Breast epithelium (tissue), 4 donors: ENCODE data around the gene NKX6-2. TPM values are rescaled to one million over a fixed set of nuclear protein-coding genes. Genes with fewer than 3 reads are reported as not detected.

Experiments used
- DNase-seq, 2 donors: peaks; one replicate each; pipeline ENCODE4 v3.0.0-alpha.2; 2019; ENCODE audit warnings: low spot score in 2 of 2
- H3K27ac ChIP-seq, 2 donors: fragments of 200-600 bp; sonication (generic) in 1 of 2; one replicate each; pipeline ENCODE4 v1.5.1; 2016 to 2019; ENCODE audit warnings: mild to moderate bottlenecking in 1 of 2
- H3K27me3 ChIP-seq, 2 donors: fragments of 200-600 bp; sonication (generic) in 1 of 2; one replicate each; pipeline versions ENCODE4 v1.5.1 to v1.6.0; 2017 to 2019; ENCODE audit warnings: control low read depth in 1 of 2, mild to moderate bottlenecking in 1 of 2
- H3K36me3 ChIP-seq: fragments of 200-600 bp; one replicate; pipeline ENCODE4 v1.5.1; 2019
- H3K4me1 ChIP-seq, 2 donors: fragments of 200-600 bp; sonication (generic); one replicate each; pipeline ENCODE4 v1.5.1; 2016 to 2019; ENCODE audit warnings: control low read depth in 1 of 2
- H3K4me3 ChIP-seq, 3 donors: fragments of 200-600 bp; sonication (generic); 1 replicate in 2 of 3; 2 replicates in 1 of 3; pipeline ENCODE4 v1.5.1; 2016 to 2019; ENCODE audit warnings: mild to moderate bottlenecking in 3 of 3, moderate library complexity in 2 of 3
- H3K9me3 ChIP-seq, 2 donors: fragments of 200-600 bp; sonication (generic) in 1 of 2; one replicate each; pipeline ENCODE4 v1.5.1; 2016 to 2019; ENCODE audit warnings: control low read depth in 1 of 2
- POLR2A ChIP-seq: fragments of 450-650 bp; IDR thresholded peaks from one replicate; pipeline ENCODE4 v1.6.1; 2016; ENCODE audit warnings: antibody characterized with exemption, mild to moderate bottlenecking, moderate library complexity
- POLR2AphosphoS5 ChIP-seq, 3 donors: sonication (generic); formaldehyde crosslinking; IDR thresholded peaks; one replicate each; pipeline ENCODE4 v1.6.1; 2017; ENCODE audit warnings: antibody characterized with exemption in 3 of 3
- intact Hi-C: fragments of 100-400 bp; cut with DNase I; formaldehyde crosslinking; loops from one replicate; pipeline ENCODE4 v1.15.1; 2023; ENCODE audit warnings: low total_unique reads
- total RNA-seq, 3 donors: library from RNA; depleted of rRNA; stranded (reverse); fragments of >200 nt; gene quantifications; one replicate each; pipeline ENCODE4 v1.1.0, GENCODE V29; 2016
- TF ChIP-seq, protein P1 (sequence below), 3 donors: fragments of 450-650 bp; IDR thresholded peaks; one replicate each; pipeline ENCODE4 v1.5.1; 2016 to 2017; ENCODE audit warnings: antibody characterized with exemption in 3 of 3, mild to moderate bottlenecking in 3 of 3, moderate library complexity in 3 of 3

The NKX6-2 gene
- total RNA-seq, 3 donors from 2014 or later, result not detected

DNA sequence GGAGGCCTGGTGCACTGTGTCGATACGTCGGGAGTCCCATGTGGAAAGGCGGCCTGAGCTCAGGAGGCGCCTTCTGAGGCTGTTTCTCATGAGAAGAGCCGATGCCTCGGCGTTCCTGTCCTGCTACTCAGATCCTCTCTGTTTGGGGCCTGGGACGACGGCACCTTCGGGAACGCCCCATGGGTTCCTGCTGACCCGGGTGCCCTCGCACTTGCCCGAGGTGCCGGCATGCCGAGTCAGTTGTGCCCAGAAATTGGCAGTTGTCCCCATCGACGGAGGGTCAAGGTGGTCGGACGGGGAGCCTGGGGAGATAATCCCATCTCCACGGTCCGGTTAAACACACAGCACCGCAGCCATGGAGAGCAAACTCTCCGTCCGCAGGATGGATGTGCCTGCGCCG is 33.0 kb downstream of the NKX6-2 start:
- Histone ChIP-seq H3K4me1 (no peaks in the 10 kb centered on the region), H3K9me3 (no peaks in the 10 kb centered on the region), H3K27ac (no peak overlapping the region), H3K4me3 (no peak overlapping the region), H3K27me3 (no peaks in the 10 kb centered on the region), H3K36me3 (no peaks in the 10 kb centered on the region)
- no peak for DNase-seq
- intact Hi-C loops, result no loop called here
- TF ChIP-seq, protein P1, sequence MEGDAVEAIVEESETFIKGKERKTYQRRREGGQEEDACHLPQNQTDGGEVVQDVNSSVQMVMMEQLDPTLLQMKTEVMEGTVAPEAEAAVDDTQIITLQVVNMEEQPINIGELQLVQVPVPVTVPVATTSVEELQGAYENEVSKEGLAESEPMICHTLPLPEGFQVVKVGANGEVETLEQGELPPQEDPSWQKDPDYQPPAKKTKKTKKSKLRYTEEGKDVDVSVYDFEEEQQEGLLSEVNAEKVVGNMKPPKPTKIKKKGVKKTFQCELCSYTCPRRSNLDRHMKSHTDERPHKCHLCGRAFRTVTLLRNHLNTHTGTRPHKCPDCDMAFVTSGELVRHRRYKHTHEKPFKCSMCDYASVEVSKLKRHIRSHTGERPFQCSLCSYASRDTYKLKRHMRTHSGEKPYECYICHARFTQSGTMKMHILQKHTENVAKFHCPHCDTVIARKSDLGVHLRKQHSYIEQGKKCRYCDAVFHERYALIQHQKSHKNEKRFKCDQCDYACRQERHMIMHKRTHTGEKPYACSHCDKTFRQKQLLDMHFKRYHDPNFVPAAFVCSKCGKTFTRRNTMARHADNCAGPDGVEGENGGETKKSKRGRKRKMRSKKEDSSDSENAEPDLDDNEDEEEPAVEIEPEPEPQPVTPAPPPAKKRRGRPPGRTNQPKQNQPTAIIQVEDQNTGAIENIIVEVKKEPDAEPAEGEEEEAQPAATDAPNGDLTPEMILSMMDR (IDR thresholded peaks at IDR 0.05), result no peak
- TF ChIP-seq POLR2AphosphoS5 (IDR thresholded peaks at IDR 0.05) (no peak), POLR2A (no peak)

DNA sequence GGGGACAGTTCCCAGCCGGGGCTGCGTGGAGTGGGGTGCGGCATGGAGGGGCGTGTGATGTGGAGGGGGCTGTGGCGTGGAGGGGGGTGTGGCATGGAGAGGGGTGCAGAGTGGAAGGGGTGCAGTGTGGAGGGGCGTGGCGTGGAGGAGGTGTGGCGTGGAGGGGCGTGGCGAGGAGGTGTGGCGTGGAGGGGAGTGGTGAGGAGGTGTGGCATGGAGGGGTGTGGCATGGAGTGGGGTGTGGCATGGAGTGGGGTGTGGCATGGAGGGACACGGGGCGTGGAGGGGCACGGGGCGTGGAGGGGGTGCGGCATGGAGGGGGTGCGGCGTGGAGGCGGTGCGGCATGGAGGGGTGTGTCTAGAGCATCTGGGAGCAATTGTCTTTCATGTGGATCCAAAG is 33.6 kb downstream of the NKX6-2 start:
- H3K36me3 ChIP-seq, result no peaks in the 10 kb centered on the region
- no peak for DNase-seq
- intact Hi-C loops, result no loop called here
- TF ChIP-seq, protein P1 (IDR thresholded peaks at IDR 0.05), result no peak
- TF ChIP-seq POLR2A (no peak), POLR2AphosphoS5 (IDR thresholded peaks at IDR 0.05) (no peak)
- H3K27me3 ChIP-seq, result no peaks in the 10 kb centered on the region
- H3K4me1 ChIP-seq, result no peaks in the 10 kb centered on the region
- no peak overlapping the region for H3K27ac ChIP-seq
- H3K9me3 ChIP-seq, result no peaks in the 10 kb centered on the region
- H3K4me3 ChIP-seq, result no peak overlapping the region

DNA sequence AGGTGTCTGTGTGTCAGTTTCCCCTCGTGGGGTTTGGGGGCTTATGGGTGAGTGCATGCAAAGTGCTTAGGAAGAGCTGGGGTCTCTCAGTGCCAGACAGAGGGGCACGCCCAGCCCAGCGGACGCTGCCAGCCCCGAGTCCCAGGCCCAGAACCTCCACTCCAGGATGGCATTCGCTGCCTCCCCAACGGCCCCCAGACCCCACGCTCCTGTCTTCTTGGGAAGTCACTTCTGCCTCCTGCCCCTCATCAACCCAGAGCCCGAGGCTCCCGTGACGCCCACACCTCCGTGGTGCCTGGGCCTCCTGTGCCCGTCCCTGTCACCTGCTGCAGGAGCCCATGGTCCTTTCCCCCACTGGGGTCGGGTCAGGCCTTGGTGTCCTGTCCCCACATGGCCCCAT is 35.0 kb downstream of the NKX6-2 start:
- H3K9me3 ChIP-seq, result no peaks in the 10 kb centered on the region
- no peaks in the 10 kb centered on the region for H3K4me1 ChIP-seq
- H3K27ac ChIP-seq, result no peak overlapping the region
- H3K36me3 ChIP-seq, result no peaks in the 10 kb centered on the region
- no peak for DNase-seq
- intact Hi-C loops, result no loop called here
- H3K4me3 ChIP-seq, result no peak overlapping the region
- H3K27me3 ChIP-seq, result no peaks in the 10 kb centered on the region
- no peak for TF ChIP-seq POLR2A
- TF ChIP-seq, protein P1 (IDR thresholded peaks at IDR 0.05), result no peak
- no peak for TF ChIP-seq POLR2AphosphoS5 (IDR thresholded peaks at IDR 0.05)

DNA sequence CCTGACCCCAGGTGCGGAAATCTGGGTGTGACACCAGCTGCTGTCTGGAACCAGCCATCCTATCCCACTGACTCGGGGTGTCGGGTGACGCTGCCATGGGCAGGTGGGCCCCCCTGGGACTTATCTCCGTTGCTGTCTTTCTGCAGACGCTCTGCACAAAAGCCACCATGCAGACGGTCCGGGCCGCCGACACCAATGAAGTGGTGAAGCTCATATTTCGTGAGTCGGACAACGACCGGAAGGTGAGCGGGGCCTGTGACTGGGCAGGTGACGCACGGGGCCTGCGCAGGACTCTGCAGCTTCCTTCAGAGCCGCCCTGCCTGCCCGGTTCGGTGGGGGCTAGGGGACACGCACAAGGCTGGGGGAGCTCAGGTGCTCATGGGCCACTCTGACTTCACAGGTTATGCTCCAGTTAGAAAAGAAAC is 36.6 kb downstream of the NKX6-2 start:
- no peaks in the 10 kb centered on the region for H3K4me1 ChIP-seq
- no peak for DNase-seq
- H3K9me3 ChIP-seq, result no peaks in the 10 kb centered on the region
- intact Hi-C loops, result no loop called here
- TF ChIP-seq POLR2A (no peak), POLR2AphosphoS5 (IDR thresholded peaks at IDR 0.05) (no peak)
- TF ChIP-seq, protein P1 (IDR thresholded peaks at IDR 0.05), result no peak
- H3K27ac ChIP-seq, result no peak overlapping the region
- H3K4me3 ChIP-seq, result no peak overlapping the region
- no peaks in the 10 kb centered on the region for H3K27me3 ChIP-seq
- H3K36me3 ChIP-seq, result no peaks in the 10 kb centered on the region

DNA sequence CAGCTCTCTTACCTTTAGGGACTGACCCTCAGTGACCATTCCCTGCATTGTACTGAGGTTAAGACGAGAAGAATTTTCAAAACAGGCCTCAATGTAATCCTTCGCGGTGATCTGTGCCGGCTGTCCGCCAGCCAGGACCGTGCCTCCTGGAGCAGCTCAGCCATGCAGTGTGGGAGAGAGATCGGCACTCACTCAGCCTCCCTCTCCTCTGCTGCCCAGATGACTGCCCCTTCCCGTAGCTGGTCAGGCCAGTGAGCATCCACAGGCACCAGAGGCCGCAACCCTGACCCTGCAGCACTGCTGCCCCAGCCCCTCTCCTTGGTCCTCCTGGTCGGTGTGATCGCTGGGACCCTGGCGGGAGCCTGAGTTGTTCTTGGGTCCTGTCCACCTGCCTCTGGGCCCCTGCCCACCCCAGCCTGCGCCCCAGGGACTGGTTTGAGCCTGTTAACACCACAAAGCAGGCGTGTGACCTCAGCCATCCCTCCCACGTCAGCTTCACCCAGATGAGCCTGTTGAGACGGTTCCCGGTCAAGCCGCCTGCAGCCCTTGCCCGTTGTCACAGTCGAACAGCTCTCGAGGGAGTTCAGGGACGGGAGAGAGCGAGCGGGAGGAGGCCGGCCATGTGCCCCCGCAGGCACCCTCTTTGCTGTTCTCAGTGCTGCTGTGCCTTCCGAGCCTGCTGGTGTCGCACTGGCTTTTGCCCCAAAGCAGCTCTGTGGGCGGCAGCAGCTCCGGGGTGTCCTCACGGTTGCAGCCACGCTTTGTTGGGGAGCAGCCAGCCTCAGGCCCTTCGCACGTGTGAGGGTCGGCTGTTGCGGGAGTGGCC is 37.2 kb downstream of the NKX6-2 start:
- no peaks in the 10 kb centered on the region for H3K27me3 ChIP-seq
- H3K27ac ChIP-seq, result no peak overlapping the region
- H3K4me3 ChIP-seq, result no peak overlapping the region
- no peaks in the 10 kb centered on the region for H3K36me3 ChIP-seq
- H3K4me1 ChIP-seq, result no peaks in the 10 kb centered on the region
- DNase-seq, result no peak
- TF ChIP-seq, protein P1 (IDR thresholded peaks at IDR 0.05), result no peak
- TF ChIP-seq POLR2AphosphoS5 (IDR thresholded peaks at IDR 0.05) (no peak), POLR2A (no peak)
- H3K9me3 ChIP-seq, result no peaks in the 10 kb centered on the region
- intact Hi-C loops, result no loop called here
